NCI-H510A treated with DMSO at 0.1 percent for 48 hours (cell line): Measurements from ENCODE around the gene AJUBA.

Experiments used
- DNase-seq: peaks from one replicate; lab custom pipeline; 2025; lab: John Stamatoyannopoulos, UW

AJUBA gene

GRCh38 chr14:22935156-22935555 lies 47.2 kb downstream of the AJUBA start:
- no peak for DNase-seq

- no peak for DNase-seq
Observed at GRCh38 chr14:22932146-22932545, 50.2 kb downstream of the AJUBA start.

- DNase-seq, result no peak
Observed at GRCh38 chr14:22929961-22930364, 52.4 kb downstream of the AJUBA start.

DNA sequence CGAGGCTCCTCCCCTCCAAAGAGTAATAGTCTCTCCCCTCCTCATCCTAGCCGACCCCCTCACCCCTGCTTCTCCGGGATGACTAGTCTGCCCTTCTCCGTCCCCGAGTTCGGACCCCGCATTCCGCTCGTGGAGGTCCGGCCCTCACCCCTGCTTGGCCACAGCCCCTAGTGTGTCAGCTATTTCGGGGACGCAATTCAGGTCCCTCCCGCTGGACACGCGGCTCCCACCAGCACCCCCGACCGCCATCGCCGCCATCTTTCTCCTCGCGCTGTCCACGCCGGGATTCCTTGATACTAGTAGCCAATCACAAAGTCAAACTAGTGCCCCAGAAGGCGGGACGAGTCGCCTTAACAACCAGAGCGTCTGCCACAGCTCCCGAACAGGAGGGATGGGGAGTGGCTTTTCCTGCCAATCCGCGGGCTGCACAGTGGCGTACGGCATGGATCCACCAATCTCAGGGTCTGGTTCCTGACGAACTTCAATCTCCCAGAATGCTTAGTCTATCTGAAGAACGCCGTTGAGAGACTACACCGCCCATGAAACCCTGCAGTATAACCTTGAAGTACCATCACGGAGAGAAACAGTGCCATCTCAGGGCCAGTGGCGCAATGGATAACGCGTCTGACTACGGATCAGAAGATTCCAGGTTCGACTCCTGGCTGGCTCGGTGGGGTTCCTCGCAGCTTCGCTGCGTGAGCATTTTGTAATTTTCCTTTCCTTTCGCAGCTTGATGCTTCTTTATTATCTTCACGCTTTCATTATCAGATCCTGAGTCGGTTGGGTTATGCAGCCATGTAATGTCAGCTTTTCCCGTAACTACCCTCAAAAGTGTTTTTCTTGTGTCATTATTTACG lies 53.0 kb downstream of the AJUBA start, which contains the start of gene PRMT5:
Gene PRMT5, minus strand, starts transcription at position 273 of the 857 bp plus-strand sequence. Its CDS starts 15 bp downstream, at position 258.
- DNase-seq, result peak; percentile 97

GRCh38 chr14:22928237-22929103 lies 53.9 kb downstream of the AJUBA start:
- DNase-seq, result no peak

DNA sequence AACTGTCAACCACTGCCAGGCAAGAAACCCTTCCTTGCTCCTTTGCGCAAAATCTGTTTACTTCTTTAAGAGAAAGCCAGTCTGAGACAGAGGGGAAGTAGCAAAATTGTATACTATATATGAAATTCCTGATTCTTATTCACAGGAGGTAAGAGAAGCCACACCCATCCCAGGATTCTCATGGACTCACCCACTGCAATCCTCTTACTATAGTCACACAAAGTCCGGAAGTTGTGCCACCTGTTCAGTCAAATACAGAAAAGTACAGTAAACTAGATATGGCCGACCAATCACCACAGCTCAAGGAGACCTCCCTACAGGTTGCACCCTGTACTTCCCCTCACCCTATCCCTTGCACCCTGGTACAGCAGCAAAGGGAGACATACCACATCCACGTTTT lies 56.0 kb downstream of the AJUBA start:
- DNase-seq, result no peak

DNA sequence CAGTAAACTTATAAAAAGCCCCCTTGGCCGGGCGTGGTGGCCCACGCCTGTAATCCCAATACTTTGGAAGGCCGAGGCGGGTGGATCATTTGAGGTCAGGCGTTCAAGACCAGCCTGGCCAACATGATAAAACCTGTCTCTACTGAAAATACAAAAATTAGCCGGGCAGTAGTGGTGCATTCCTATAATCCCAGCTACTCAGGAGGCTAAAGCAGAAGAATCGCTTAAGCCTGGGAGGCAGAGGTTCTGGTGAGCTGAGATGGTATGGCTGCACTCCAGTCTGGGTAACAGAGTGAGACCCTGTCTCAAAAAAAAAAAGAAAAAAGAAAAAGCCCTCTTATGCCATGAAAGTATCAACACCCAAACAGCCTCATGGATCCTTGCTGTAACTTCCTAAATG lies 56.8 kb downstream of the AJUBA start:
- DNase-seq, result no peak

DNA sequence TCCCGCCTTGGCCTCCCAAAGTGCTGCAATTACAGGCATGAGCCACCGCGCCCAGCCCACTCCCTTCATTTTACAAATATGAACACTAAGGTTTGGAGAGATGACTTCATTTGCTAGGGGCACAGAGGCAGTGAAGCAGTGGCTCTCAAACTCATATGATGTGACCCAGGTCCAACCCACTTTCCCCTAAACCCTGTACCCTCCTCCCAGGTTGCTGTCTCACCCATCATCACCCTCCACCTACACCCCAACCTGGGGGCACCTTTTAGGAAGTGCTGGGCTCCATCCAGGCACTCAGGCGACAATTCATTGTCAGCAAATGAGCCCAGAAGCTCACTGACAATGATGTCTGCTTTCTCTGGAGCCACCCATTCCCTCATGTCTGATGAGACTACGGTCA lies 58.6 kb downstream of the AJUBA start:
- DNase-seq, result no peak

DNA sequence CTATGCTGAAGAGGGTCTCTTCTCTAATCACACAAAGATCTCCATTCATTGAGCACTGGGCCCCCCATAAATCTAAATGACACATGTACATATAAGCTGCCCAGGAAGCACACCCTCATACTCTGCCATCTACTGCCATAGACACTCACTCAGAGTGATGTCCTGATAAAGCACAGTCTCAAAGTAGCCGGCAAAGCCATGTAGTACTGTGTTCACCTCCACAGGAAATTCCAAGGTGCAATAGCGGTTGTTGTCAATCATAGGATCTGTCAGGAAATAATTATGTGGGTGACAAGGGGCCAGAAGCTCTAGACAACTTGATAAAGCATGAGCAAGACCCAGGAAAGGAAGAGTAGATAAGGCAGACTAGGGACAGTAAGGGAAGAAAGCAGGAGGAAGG lies 60.1 kb downstream of the AJUBA start:
- no peak for DNase-seq
